GM12891 (cell line): ENCODE results near the gene FCRL1.

Experiments used
- DNase-seq: peaks from one replicate; pipeline ENCODE4 v3.0.0; 2011; ENCODE audit warnings: low spot score; ENCODE audit not compliant: insufficient read length
- FAIRE-seq: peaks from 2 replicates; lab custom pipeline; 2011; peaks lifted over from hg19 to GRCh38; lab: Jason Lieb, UNC
- PAX5 ChIP-seq: IDR thresholded peaks from 2 replicates; pipeline ENCODE4 v1.6.1; 2011; ENCODE audit warnings: low read length, moderate library complexity, mild to moderate bottlenecking; ENCODE audit not compliant: insufficient read depth, severe bottlenecking
- POLR2A ChIP-seq: IDR thresholded peaks from 2 replicates; pipeline ENCODE4 v1.6.1; 2011; ENCODE audit warnings: low read depth, low read length, control low read depth
- POLR2AphosphoS5 ChIP-seq: IDR thresholded peaks from 2 replicates; pipeline ENCODE4 v1.6.1; 2011; ENCODE audit warnings: low read depth, low read length, control low read depth
- POU2F2 ChIP-seq: IDR thresholded peaks from 2 replicates; pipeline ENCODE4 v1.6.1; 2011; ENCODE audit warnings: low read depth, mild to moderate bottlenecking, control low read depth, low read length, moderate library complexity
- SPI1 ChIP-seq: IDR thresholded peaks from 2 replicates; pipeline ENCODE4 v1.6.1; 2011; ENCODE audit warnings: low read depth, low read length, control low read depth
- TAF1 ChIP-seq: IDR thresholded peaks from 2 replicates; pipeline ENCODE4 v1.6.1; 2011; ENCODE audit warnings: low read depth, low read length, control low read depth

The FCRL1 gene

DNA sequence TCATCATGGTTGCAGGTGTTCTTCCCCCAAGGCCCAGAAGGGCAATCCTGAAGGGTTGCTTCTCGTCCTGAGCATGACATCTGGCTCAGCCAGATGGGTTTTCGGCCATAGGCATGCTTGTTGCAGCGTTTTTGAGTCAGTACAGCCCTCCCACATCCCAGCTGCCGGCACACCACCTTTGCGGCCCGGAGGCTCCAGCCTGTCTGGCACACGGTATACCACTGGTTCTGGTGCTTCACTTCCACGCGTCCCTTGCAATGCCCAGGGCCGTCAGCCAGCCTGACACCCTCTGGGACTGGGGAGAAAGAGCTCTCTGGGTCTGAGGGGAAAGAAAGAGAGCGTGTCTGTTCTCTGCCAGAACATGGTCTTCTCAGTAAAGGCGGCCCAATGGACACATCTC, 14.5 kb upstream of the FCRL1 start:
- TF ChIP-seq TAF1 (no peak), POLR2AphosphoS5 (no peak), SPI1 (no peak), POLR2A (no peak), PAX5 (no peak), POU2F2 (no peak)
- DNase-seq (no peak), FAIRE-seq (no peak)

DNA sequence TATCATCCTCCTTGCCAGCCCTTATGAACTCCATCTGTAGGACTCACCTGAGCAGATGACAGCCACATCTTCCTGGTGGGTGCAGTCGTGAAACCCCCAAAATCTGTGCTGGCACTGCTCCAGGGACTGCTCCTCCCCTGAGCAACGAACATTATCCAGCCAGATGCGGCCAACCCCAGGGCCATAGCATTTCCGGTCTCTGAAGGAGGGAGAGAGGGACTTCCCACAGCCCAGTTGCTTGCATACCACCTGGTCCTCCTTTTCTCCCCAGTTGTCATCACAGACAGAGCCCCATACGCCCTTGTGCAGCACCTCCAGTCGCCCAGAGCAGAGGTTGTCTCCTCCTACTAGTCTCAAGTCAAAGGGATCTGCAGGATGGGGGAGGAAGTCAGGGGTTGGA, 13.2 kb upstream of the FCRL1 start:
- DNase-seq: no peak
- no peak for FAIRE-seq
- TF ChIP-seq POLR2A (no peak), SPI1 (no peak), POLR2AphosphoS5 (no peak), TAF1 (no peak), PAX5 (no peak), POU2F2 (no peak)

DNA sequence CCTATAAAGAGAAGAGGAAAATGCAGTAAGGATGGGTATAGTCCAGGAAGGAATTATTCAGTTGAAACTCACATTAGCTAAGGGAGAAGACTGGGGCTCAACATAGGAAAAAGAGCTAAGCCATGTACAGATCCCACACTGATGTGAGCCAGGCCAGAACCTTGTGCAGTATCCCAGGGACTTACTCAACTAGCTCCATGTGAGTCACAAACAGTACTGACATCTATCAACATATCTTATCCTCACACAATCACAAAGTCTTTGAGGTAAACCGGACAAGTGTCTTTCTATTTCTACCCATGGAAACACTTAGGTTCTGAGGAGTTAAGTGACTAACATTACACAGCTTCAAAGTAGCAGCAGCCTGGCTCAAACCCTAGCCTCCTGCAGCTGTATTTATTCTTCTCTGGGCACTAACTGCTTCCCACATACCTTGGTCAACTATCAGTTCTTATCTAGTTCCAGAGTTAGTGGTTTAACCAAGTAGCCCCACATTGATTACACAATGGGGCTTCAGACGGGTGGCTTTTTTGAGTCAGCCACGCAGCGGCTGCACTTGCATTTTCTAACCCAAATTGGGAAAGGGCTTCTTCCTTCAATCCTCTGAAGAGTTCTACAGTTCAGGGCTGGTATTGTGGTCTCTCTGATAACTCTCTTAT, 12.2 kb upstream of the FCRL1 start:
- DNase-seq: no peak
- TF ChIP-seq POU2F2: no peak
- no peak for TF ChIP-seq POLR2A
- TF ChIP-seq TAF1: no peak
- no peak for TF ChIP-seq POLR2AphosphoS5
- no peak for TF ChIP-seq PAX5
- no peak for TF ChIP-seq SPI1
- FAIRE-seq: no peak

DNA sequence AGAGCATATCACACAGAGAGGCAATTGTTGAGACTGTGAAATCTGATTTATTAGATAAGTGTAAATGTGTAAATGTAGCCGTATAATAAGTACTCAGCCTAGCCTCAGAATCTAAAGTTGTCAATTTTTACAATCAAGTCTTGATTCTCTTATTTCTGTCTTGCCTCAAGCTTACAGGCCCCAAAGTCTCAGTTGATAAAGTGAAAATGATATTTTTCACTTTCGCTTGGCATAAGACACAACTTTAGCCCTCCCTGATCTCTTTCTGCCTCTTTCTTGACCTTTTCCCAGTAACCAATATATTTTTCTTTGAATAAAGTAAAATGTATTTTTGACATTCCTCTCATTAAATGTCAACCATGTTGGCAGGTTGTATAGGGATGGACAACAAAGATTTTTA, 11.0 kb upstream of the FCRL1 start:
- TF ChIP-seq TAF1 (no peak), POLR2A (no peak), POLR2AphosphoS5 (no peak), SPI1 (no peak), POU2F2 (no peak), PAX5 (no peak)
- FAIRE-seq (no peak), DNase-seq (no peak)

DNA sequence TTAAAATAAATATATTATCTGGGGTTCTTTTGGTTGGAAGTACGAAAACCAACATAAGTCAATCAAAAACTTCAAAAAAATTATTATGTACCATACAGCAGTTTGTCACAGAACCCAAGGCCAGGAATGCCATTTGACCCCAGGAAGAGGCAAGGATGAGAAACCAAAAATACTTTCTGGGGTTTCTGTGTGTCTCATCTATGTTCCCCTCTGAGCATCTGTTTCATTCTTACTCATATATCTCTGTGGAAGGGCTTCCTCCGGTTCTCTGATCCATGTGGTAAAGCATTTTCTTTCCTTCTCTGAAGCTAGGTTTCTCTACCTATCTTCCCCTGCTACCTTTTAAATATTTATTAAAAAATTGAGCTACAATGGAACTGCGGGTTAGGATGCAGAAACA, 9.8 kb upstream of the FCRL1 start:
- DNase-seq (no peak), FAIRE-seq (no peak)
- TF ChIP-seq POLR2AphosphoS5 (no peak), PAX5 (no peak), SPI1 (no peak), TAF1 (no peak), POLR2A (no peak), POU2F2 (no peak)

DNA sequence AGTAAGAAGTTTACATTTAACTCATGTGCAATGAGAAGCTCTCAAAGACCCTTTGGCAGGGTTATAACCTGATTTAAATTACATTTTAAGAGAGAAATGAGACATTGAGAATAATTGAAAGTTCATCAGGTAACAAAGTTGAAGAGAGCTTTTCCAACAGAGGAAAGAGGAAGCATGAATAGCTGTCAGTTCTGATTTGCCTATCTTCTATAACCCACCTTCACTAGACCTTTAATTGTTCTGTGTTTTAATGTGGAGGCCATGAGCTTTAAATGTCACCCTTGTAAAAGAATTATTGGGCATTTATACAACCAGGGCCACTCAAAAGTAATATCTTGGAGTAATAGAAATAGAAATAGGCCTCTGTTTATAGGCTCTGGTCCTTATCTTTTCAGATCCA, 9.3 kb upstream of the FCRL1 start:
- TF ChIP-seq POU2F2 (no peak), POLR2A (no peak), PAX5 (no peak), TAF1 (no peak), SPI1 (no peak), POLR2AphosphoS5 (no peak)
- FAIRE-seq: no peak
- DNase-seq: no peak

DNA sequence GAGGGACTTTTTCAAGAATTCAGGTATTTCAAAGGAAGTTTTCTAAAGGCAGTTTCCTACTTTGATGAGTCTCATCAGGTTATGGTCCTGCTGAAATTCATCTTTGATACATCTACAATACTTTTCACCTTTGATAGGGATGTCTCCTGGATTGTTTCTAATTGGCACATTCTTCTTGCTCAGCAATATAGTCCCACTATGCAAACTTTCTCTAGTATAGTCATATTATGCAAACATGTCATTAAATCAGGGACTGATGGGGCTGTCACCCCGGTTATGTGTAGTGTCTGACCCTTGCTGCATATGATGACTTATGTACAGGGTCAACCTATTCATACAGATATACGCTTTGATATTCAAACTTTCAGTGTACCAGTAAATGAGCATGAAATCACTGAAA, 379 bp upstream of the FCRL1 start:
- TF ChIP-seq POLR2AphosphoS5 (no peak), POLR2A (no peak), SPI1 (no peak), PAX5 (no peak), TAF1 (no peak), POU2F2 (no peak)
- FAIRE-seq (no peak), DNase-seq (no peak)

DNA sequence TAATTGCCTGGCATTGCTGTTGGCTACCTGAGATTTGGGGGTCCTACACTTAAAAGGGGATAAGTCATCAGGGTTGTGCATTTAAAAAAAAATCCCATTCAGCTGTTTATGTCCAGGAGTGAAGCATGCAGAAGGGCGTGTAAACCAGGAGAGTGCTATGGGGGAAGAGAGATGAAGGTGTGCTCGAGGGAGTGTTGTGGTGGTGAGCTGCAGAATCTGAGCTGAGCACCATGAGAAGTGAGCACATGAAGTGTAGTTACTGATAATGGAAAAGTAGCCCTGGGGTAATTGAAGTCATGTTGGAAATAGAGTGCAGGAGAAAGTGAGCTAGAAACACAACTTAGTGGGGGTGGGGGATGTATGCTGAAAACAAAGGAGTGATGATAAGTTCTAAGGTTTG, 705 bp downstream of the FCRL1 start:
- FAIRE-seq: no peak
- TF ChIP-seq POU2F2 (no peak), POLR2A (no peak), POLR2AphosphoS5 (no peak), PAX5 (no peak), TAF1 (no peak), SPI1 (no peak)
- DNase-seq: no peak

DNA sequence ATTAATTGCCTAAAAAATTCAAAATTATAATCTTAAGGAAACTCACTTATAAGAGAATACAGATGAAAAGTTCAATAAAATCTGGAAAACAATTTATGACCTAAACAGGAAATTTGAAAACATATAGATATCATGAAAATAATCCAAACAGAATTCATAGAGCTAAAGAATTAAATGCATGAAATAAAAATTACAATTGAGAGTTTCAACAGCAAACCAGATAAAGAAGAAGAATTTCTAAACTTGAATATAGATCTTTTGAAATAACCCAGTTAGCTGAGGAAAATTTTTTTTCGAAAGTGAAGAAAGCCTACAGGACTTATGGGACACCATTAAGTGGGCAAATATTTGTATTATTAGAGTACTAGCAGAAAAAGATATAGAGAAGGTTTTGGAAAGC, 6.7 kb downstream of the FCRL1 start:
- no peak for TF ChIP-seq PAX5
- TF ChIP-seq POLR2A: no peak
- TF ChIP-seq SPI1: no peak
- TF ChIP-seq POU2F2: no peak
- TF ChIP-seq TAF1: no peak
- no peak for TF ChIP-seq POLR2AphosphoS5
- FAIRE-seq: no peak
- no peak for DNase-seq
